ENCODE measurements around the gene VWF. TPM values are rescaled to one million over a fixed set of nuclear protein-coding genes. Genes with fewer than 3 reads are reported as not detected.

Gene VWF
- polyA plus RNA-seq, 1 donor (not counting 4 experiments of a cell fraction or from before 2014, with no cell fraction given): 0.01 TPM

DNA sequence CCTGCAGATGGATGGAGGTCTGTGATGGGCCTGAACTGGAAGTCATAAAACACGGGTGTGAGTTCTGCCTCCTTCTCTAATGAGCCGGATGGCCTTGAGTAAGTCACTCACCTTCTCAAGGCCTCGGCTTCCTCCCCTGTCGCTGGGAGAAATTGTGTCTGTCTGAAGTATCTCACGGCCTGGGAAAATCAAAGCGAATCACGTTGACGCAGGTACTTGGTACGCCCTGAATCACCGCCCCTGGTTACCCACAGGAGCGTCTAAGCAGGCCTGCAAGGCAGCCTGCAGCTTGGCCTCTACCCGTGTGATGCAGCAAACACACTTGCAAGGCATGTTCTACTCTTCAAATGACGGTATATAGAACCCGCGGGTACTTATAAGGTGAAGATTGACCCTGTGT lies 47.6 kb upstream of the VWF start:
- TF ChIP-seq, protein P1, sequence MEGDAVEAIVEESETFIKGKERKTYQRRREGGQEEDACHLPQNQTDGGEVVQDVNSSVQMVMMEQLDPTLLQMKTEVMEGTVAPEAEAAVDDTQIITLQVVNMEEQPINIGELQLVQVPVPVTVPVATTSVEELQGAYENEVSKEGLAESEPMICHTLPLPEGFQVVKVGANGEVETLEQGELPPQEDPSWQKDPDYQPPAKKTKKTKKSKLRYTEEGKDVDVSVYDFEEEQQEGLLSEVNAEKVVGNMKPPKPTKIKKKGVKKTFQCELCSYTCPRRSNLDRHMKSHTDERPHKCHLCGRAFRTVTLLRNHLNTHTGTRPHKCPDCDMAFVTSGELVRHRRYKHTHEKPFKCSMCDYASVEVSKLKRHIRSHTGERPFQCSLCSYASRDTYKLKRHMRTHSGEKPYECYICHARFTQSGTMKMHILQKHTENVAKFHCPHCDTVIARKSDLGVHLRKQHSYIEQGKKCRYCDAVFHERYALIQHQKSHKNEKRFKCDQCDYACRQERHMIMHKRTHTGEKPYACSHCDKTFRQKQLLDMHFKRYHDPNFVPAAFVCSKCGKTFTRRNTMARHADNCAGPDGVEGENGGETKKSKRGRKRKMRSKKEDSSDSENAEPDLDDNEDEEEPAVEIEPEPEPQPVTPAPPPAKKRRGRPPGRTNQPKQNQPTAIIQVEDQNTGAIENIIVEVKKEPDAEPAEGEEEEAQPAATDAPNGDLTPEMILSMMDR (optimal IDR thresholded peaks at IDR 0.05 in 1 of 3, IDR thresholded peaks at IDR 0.05 in 1 of 3, conservative IDR thresholded peaks at IDR 0.05 in 1 of 3; ENCODE audit: extremely low read depth in 1 of 3, insufficient read depth in 2 of 3, low read length in 3 of 3): no peak
- TF ChIP-seq EZH2 (IDR thresholded peaks at IDR 0.05; ENCODE audit: low read length): no peak
- H4K20me1 ChIP-seq (ENCODE audit: control insufficient read depth, extremely low read depth, insufficient read depth, low read length): no peaks in the 10 kb centered on the region
- no peaks in the 10 kb centered on the region for H3K9me3 ChIP-seq (ENCODE audit: control insufficient read depth, low read depth, low read length)
- FAIRE-seq (no peak), DNase-seq (ENCODE audit: low read depth, low spot score) (no peak)
- H2AFZ ChIP-seq (ENCODE audit: control insufficient read depth, low read length): no peak overlapping the region
- H3K27ac ChIP-seq (ENCODE audit: control insufficient read depth, insufficient read depth, low read length): no peak overlapping the region
- no peak overlapping the region for H3K4me2 ChIP-seq (ENCODE audit: control insufficient read depth, extremely low read depth, insufficient read depth, low read depth, low read length)
- H3K4me1 ChIP-seq (ENCODE audit: control insufficient read depth, extremely low read depth, insufficient read depth, low read length): peaks cover 13% of the 10 kb centered on the region
- dilution Hi-C loops (cut with MboI; ENCODE audit: extremely low pct_ligation_motif_present, low sequenced_read_pairs): no loop called here
- H3K27me3 ChIP-seq (ENCODE audit: control insufficient read depth, extremely low read depth, insufficient read depth, low read length): peaks cover 8% of the 10 kb centered on the region
- H3K79me2 ChIP-seq (ENCODE audit: control insufficient read depth, insufficient read depth, low read length): no peaks in the 10 kb centered on the region
- H3K4me3 ChIP-seq (ENCODE audit: control insufficient read depth in 2 of 3, extremely low read depth in 1 of 3, insufficient read depth in 2 of 3, low read depth in 1 of 3, low read length in 3 of 3): no peak overlapping the region
- H3K9ac ChIP-seq (ENCODE audit: control insufficient read depth, extremely low read depth, insufficient read depth, low read length): no peak overlapping the region
- H3K9me1 ChIP-seq (ENCODE audit: control insufficient read depth, extremely low read depth, insufficient read depth, low read length): peaks cover 3% of the 10 kb centered on the region
- no peaks in the 10 kb centered on the region for H3K36me3 ChIP-seq (ENCODE audit: control insufficient read depth in 2 of 2, extremely low read depth in 1 of 2, insufficient read depth in 2 of 2, low read length in 2 of 2)

DNA sequence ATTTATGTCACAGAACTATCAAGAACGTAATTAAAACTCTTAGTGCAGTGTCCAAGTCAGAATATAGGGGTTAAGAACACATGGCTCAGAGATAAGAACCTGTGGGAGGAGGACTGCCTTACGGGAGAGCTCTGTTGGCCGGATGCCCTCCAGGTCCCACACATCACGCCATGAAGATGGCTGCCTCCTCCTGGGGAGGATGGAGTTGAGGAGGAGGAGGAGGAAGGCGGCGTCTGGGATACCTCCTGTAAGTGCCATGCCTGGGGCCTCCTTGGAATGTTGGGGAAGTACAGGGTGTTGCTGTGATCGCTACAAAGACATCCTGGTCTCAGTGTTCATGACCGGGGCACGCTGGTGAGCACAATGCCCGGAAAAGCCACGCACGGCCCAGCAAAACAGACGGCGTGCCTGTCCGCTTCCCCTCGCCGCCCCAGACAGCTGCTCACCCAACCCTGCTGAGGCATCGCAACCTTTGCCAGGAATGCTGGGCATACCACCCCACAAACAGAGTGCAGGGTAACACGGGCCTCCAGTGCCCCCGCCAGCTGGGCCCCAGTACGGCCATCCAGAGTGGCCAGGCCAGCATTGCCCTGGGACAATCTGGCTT lies 47.0 kb upstream of the VWF start:
- TF ChIP-seq EZH2 (IDR thresholded peaks at IDR 0.05; ENCODE audit: low read length): no peak
- TF ChIP-seq, protein P1 (optimal IDR thresholded peaks at IDR 0.05 in 1 of 3, IDR thresholded peaks at IDR 0.05 in 1 of 3, conservative IDR thresholded peaks at IDR 0.05 in 1 of 3; ENCODE audit: extremely low read depth in 1 of 3, insufficient read depth in 2 of 3, low read length in 3 of 3): no peak
- no peaks in the 10 kb centered on the region for H3K9me3 ChIP-seq (ENCODE audit: control insufficient read depth, low read depth, low read length)
- FAIRE-seq (no peak), DNase-seq (ENCODE audit: low read depth, low spot score) (no peak)
- H3K4me2 ChIP-seq (ENCODE audit: control insufficient read depth, extremely low read depth, insufficient read depth, low read depth, low read length): no peak overlapping the region
- peaks cover 8% of the 10 kb centered on the region for H3K27me3 ChIP-seq (ENCODE audit: control insufficient read depth, extremely low read depth, insufficient read depth, low read length)
- H3K9me1 ChIP-seq (ENCODE audit: control insufficient read depth, extremely low read depth, insufficient read depth, low read length): peaks cover 3% of the 10 kb centered on the region
- H3K36me3 ChIP-seq (ENCODE audit: control insufficient read depth in 2 of 2, extremely low read depth in 1 of 2, insufficient read depth in 2 of 2, low read length in 2 of 2): no peaks in the 10 kb centered on the region
- no peak overlapping the region for H2AFZ ChIP-seq (ENCODE audit: control insufficient read depth, low read length)
- dilution Hi-C loops (cut with MboI; ENCODE audit: extremely low pct_ligation_motif_present, low sequenced_read_pairs): no loop called here
- peaks cover 17% of the 10 kb centered on the region for H3K4me1 ChIP-seq (ENCODE audit: control insufficient read depth, extremely low read depth, insufficient read depth, low read length)
- H3K4me3 ChIP-seq (ENCODE audit: control insufficient read depth in 2 of 3, extremely low read depth in 1 of 3, insufficient read depth in 2 of 3, low read depth in 1 of 3, low read length in 3 of 3): no peak overlapping the region
- no peaks in the 10 kb centered on the region for H3K79me2 ChIP-seq (ENCODE audit: control insufficient read depth, insufficient read depth, low read length)
- no peaks in the 10 kb centered on the region for H4K20me1 ChIP-seq (ENCODE audit: control insufficient read depth, extremely low read depth, insufficient read depth, low read length)
- no peak overlapping the region for H3K27ac ChIP-seq (ENCODE audit: control insufficient read depth, insufficient read depth, low read length)
- H3K9ac ChIP-seq (ENCODE audit: control insufficient read depth, extremely low read depth, insufficient read depth, low read length): no peak overlapping the region
